GM18511 (cell line): ENCODE measurements around the gene SLC38A2.

Experiments used
- ATAC-seq: cut with Tn5 transposase; IDR thresholded peaks from one replicate; pipeline ENCODE4 v1.9.1; 2021; ENCODE audit warnings: mild to moderate bottlenecking, moderate library complexity; ENCODE audit not compliant: unreplicated experiment

SLC38A2 gene

GRCh38 chr12:46377678-46378077, 5.1 kb upstream of the SLC38A2 start:
- ATAC-seq = no peak

GRCh38 chr12:46376579-46376978, 4.0 kb upstream of the SLC38A2 start:
- ATAC-seq = no peak

GRCh38 chr12:46374711-46375110, 2.1 kb upstream of the SLC38A2 start:
- ATAC-seq = no peak

GRCh38 chr12:46374310-46374709, 1.7 kb upstream of the SLC38A2 start:
- ATAC-seq = no peak

- ATAC-seq = peak; percentile 2
These were observed 1.0 kb upstream of the SLC38A2 start for GRCh38 chr12:46373301-46374296.

GRCh38 chr12:46371718-46372543, 642 bp downstream of the SLC38A2 start:
- peak; percentile 38 for ATAC-seq

GRCh38 chr12:46370792-46371717, 1.5 kb downstream of the SLC38A2 start:
- ATAC-seq = peak; percentile 53

- no peak for ATAC-seq
These were observed 2.2 kb downstream of the SLC38A2 start for GRCh38 chr12:46370380-46370734.

- no peak for ATAC-seq
These were observed 2.8 kb downstream of the SLC38A2 start for GRCh38 chr12:46369474-46370379.

- ATAC-seq = no peak
These were observed 3.5 kb downstream of the SLC38A2 start for GRCh38 chr12:46369095-46369473.

GRCh38 chr12:46368684-46369083, 3.9 kb downstream of the SLC38A2 start:
- no peak for ATAC-seq

GRCh38 chr12:46368138-46368537, 4.4 kb downstream of the SLC38A2 start:
- ATAC-seq = no peak

- ATAC-seq = no peak
These were observed 5.1 kb downstream of the SLC38A2 start for GRCh38 chr12:46367351-46368029.

GRCh38 chr12:46366771-46367170, 5.8 kb downstream of the SLC38A2 start:
- ATAC-seq = no peak

- ATAC-seq = no peak
These were observed 6.6 kb downstream of the SLC38A2 start for GRCh38 chr12:46365951-46366379.

GRCh38 chr12:46364777-46365580, 7.6 kb downstream of the SLC38A2 start:
- ATAC-seq = no peak

- ATAC-seq = no peak
These were observed 8.3 kb downstream of the SLC38A2 start for GRCh38 chr12:46364300-46364696.

GRCh38 chr12:46363582-46364299, 8.8 kb downstream of the SLC38A2 start:
- ATAC-seq = no peak
